ENCODE measurements around the gene PCDHA8.
"Not testable (repeated sequence)": the region's sequence is repeated elsewhere in the genome, so short reads cannot be mapped to it uniquely, and the experiment has no call there.

The PCDHA8 gene

DNA sequence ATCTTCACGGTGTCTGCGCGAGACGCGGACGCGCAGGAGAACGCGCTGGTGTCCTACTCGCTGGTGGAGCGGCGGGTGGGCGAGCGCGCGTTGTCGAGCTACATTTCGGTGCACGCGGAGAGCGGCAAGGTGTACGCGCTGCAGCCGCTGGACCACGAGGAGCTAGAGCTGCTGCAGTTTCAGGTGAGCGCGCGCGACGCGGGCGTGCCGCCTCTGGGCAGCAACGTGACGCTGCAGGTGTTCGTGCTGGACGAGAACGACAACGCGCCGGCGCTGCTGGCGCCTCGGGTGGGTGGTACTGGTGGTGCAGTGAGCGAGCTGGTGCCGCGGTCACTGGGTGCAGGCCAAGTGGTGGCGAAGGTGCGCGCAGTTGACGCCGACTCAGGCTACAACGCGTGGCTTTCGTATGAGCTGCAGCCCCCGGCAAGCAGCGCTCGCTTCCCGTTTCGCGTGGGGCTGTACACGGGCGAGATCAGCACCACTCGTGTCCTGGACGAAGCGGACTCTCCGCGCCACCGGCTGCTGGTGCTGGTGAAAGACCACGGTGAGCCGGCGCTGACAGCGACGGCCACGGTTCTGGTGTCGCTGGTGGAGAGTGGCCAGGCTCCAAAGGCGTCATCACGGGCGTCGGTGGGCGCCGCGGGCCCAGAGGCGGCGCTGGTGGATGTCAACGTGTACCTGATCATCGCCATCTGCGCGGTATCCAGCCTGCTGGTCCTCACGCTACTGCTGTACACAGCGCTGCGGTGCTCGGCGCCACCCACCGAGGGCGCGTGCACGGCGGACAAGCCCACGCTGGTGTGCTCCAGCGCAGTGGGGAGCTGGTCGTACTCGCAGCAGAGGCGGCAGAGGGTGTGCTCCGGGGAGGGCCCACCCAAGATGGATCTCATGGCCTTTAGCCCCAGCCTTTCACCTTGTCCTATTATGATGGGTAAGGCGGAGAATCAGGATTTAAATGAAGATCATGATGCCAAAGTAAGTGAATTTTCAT is 11.2 kb upstream of the PCDHA8 start:
- not testable (repeated sequence) for DNase-seq (ENCODE audit: low read depth)

GRCh38 chr5:140833993-140834392 is 7.0 kb upstream of the PCDHA8 start, which contains the start of gene PCDHA7:
Gene PCDHA7, plus strand, starts transcription at chr5:140834269. Its CDS starts 115 bp downstream, at chr5:140834384.
- peak; percentile 61 for DNase-seq (ENCODE audit: low read depth)

- DNase-seq (ENCODE audit: low read depth), result not testable (repeated sequence)
Observed at GRCh38 chr5:140834439-140835008, 6.5 kb upstream of the PCDHA8 start.

- DNase-seq (ENCODE audit: low read depth), result no peak
Observed at GRCh38 chr5:140835622-140836510, 5.1 kb upstream of the PCDHA8 start.

DNA sequence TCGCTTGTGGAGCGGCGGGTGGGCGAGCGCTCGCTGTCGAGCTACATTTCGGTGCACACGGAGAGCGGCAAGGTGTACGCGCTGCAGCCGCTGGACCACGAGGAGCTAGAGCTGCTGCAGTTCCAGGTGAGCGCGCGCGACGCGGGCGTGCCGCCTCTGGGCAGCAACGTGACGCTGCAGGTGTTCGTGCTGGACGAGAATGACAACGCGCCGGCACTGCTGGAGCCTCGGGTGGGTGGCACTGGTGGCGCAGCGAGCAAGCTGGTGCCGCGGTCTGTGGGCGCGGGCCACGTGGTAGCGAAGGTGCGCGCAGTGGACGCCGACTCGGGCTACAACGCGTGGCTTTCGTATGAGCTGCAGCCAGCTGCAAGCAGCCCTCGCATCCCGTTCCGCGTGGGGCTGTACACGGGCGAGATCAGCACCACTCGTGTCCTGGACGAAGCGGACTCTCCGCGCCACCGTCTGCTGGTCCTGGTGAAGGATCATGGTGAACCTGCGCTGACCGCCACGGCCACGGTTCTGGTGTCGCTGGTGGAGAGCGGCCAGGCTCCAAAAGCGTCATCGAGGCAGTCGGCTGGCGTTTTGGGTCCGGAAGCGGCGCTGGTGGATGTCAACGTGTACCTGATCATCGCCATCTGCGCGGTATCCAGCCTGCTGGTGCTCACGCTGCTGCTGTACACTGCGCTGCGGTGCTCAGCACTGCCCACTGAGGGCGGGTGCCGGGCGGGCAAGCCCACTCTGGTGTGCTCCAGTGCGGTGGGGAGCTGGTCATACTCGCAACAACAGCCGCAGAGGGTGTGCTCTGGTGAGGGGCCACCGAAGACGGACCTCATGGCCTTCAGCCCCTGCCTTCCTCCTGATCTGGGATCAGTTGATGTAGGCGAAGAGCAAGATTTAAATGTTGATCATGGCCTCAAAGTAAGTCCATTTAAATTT is 2.1 kb downstream of the PCDHA8 start:
- DNase-seq (ENCODE audit: low read depth), result no peak

- DNase-seq (ENCODE audit: low read depth), result peak; percentile 4
Observed at GRCh38 chr5:140848139-140849102, 7.4 kb downstream of the PCDHA8 start, which contains the start of gene PCDHA9. Gene PCDHA9, plus strand, starts transcription at chr5:140848382. Its CDS starts 114 bp downstream, at chr5:140848496.

GRCh38 chr5:140849831-140850634 is 9.0 kb downstream of the PCDHA8 start:
- not testable (repeated sequence) for DNase-seq (ENCODE audit: low read depth)

DNA sequence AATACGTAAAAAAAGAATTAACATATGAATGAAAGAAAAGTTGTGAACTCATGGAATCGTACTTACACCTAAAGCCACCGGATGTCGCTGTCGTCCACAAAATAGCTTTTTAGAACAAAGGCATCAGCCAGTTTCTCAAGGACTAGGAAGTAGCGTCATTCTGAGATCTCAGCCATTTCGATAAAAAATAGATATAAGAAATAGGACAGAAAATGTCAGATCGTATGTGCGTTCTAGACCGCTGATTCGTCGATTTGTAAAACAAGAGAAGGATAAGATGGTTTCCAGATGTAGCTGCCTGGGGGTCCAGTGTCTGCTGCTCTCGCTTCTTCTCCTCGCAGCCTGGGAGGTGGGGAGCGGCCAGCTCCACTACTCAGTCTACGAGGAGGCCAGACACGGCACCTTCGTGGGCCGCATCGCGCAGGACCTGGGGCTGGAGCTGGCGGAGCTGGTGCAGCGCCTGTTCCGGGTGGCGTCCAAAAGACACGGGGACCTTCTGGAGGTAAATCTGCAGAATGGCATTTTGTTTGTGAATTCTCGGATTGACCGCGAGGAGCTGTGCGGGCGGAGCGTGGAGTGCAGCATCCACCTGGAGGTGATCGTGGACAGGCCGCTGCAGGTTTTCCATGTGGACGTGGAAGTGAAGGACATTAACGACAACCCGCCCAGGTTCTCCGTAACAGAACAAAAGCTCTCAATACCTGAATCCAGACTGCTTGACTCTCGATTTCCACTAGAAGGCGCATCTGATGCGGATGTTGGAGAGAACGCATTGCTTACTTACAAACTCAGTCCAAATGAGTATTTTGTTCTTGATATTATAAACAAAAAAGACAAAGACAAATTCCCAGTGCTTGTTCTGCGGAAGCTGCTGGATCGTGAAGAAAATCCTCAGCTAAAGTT is 15.0 kb downstream of the PCDHA8 start, which contains the start of gene PCDHA10:
Gene PCDHA10 (plus strand): TSS at position 126 of the 903 bp plus-strand sequence. CDS start 152 bp downstream, at position 278.
- no peak for DNase-seq (ENCODE audit: low read depth)

GRCh38 chr5:140857177-140857986 is 16.4 kb downstream of the PCDHA8 start:
- no peak for DNase-seq (ENCODE audit: low read depth)

- no peak for DNase-seq (ENCODE audit: low read depth)
Observed at GRCh38 chr5:140857987-140858240, 16.9 kb downstream of the PCDHA8 start.

- DNase-seq (ENCODE audit: low read depth), result no peak
Observed at GRCh38 chr5:140862441-140863295, 21.7 kb downstream of the PCDHA8 start.

DNA sequence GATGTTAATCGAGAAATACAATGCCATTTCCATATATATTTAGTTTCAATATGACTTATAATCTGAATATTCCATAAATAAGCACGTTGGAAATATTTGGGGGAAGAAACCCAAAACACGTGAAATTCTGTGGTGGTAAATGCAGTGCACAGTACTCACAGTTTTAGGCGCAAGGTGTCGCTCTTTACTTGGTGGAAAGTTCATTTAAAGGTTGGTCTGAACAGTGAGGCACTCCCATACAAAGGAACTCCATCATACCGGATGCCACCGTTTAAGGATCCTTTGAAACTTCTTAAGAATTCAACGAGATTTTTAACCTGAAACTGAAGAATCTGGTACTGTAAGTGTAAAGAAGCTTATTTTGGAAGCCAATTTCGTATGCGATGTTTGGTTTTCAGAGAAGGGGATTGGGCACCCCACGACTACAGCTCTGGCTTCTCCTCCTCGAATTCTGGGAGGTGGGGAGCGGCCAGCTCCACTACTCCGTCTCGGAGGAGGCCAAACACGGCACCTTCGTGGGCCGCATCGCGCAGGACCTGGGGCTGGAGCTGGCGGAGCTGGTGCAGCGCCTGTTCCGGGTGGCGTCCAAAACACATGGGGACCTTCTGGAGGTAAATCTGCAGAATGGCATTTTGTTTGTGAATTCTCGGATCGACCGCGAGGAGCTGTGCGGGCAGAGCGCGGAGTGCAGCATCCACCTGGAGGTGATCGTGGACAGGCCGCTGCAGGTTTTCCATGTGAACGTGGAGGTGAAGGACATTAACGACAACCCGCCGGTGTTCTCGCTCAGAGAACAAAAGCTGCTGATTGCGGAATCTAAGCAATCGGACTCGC is 28.0 kb downstream of the PCDHA8 start, which contains the start of gene PCDHA11:
Gene PCDHA11 (plus strand): TSS at position 237 of the 834 bp plus-strand sequence. CDS start 147 bp downstream, at position 384.
- DNase-seq (ENCODE audit: low read depth), result no peak

GRCh38 chr5:140869555-140869886 is 28.5 kb downstream of the PCDHA8 start:
- DNase-seq (ENCODE audit: low read depth), result no peak

DNA sequence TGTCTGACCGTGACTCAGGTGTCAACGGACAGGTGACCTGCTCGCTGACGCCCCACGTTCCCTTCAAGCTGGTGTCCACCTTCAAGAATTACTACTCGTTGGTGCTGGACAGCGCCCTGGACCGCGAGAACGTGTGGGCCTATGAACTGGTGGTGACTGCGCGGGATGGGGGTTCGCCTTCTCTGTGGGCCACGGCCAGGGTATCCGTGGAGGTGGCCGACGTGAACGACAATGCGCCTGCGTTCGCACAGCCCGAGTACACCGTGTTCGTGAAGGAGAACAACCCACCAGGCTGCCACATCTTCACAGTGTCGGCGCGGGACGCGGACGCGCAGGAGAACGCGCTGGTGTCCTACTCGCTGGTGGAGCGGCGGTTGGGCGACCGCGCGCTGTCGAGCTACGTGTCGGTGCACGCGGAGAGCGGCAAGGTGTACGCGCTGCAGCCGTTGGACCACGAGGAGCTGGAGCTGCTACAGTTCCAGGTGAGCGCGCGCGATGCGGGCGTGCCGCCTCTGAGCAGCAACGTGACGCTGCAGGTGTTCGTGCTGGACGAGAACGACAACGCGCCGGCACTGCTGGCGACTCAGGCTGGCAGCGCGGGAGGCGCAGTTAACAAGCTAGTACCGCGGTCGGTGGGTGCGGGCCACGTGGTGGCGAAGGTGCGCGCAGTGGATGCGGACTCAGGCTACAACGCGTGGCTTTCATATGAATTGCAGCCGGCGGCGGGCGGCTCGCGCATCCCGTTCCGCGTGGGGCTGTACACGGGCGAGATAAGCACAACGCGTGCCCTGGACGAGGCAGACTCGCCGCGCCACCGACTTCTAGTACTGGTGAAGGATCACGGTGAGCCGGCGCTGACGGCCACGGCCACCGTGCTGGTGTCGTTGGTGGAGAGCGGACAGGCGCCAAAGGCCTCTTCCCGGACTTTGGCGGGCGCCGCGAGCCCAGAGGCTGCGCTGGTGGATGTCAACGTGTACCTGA is 29.5 kb downstream of the PCDHA8 start:
- no peak for DNase-seq (ENCODE audit: low read depth)

Data from EH (cell line).